HT1080 (cell line): ENCODE measurements around the gene CHD1. TPM values are rescaled to one million over a fixed set of nuclear protein-coding genes. Genes with fewer than 3 reads are reported as not detected.
"Not testable (repeated sequence)": the region's sequence is repeated elsewhere in the genome, so short reads cannot be mapped to it uniquely, and the experiment has no call there.

Source experiments
- DNase-seq: peaks from one replicate; pipeline ENCODE4 v3.0.0-alpha.2; 2015; ENCODE audit warnings: low read depth
- polyA plus RNA-seq, 2 experiments: library from polyadenylated mRNA; depleted of rRNA; stranded (reverse); fragments of >200 nt; gene quantifications; 2 replicates each; pipeline ENCODE4 v1.2.3, GENCODE V29; 2015
- total RNA-seq: library from RNA; depleted of rRNA; stranded (reverse); fragments of >200 nt; shearing (Covaris generic); gene quantifications from 2 replicates; pipeline ENCODE4 v1.2.3, GENCODE V29; 2014; rRNA removed

The CHD1 gene
- 50.1 and 54.6 TPM in 2 replicates for total RNA-seq
- 17.0 and 29.6 TPM in 2 replicates for polyA plus RNA-seq (2015; cell fraction: cytosol; rRNA removed)
- polyA plus RNA-seq (2015; cell fraction: nucleus; rRNA removed): 91.5 and 96.2 TPM in 2 replicates

DNA sequence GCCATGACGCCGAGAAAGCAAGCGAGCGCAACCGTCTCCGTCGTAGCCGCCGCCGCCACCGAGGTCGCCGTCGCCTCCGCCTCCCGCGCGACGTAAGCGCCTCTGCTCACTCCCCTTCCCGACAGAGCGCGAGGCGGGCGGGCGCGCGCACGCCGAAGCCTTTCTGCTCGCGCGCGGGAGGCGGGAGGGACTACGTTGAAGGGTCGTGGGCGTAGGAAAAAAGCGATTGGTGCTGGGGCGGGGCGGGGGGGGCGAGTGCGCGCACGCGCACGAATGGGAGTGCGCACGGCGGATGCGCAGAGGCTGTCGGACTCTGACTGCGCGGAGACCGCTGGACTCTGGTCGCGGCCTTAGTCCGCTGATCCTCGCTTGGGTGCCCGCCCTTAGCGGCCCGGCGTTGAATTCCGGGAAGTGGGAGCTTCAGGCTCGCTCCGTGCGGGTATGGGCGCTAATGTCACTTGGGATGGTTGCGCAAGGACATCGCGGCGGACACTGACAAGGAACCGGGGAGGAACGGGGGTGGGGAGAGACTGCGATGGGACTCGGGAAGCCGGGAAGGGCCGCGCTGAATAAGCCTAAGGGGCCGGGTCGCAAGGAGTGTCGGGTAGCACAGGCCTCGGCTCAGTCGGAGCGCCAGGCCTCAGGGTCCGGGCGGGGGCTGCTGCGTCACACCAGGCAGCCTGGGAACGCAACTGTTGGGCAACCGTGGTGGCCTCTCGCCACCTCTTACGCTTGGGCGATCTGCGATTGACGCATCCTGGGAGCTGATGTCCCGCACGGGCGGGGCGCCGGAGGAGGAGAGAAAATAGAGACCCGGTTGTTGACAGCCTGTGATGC, at the start of gene CHD1:
TSS of gene CHD1 (minus strand) at position 135 of the 837 bp plus-strand sequence. CDS start 2,621 bp downstream, outside the sequence.
- peak; percentile 96 for DNase-seq

DNA sequence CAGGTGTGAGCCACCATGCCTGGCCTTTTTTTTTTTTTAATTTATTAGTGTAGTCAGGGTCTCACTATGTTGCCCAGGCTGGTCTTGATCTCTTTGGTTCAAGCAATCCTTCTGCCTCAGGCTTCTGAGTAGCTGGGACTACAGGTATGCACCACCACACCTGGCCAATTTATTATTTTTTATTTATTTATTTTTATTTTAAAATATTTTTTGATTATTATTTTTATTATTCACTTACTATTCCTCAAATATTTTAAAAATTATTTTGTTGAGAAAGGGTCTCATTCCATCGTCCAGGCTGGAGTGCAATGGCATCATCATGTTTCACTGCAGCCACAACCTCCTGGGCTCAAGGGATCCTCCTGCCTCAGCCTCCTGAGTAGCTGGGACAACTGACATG, 49.7 kb upstream of the CHD1 start:
- no peak for DNase-seq

DNA sequence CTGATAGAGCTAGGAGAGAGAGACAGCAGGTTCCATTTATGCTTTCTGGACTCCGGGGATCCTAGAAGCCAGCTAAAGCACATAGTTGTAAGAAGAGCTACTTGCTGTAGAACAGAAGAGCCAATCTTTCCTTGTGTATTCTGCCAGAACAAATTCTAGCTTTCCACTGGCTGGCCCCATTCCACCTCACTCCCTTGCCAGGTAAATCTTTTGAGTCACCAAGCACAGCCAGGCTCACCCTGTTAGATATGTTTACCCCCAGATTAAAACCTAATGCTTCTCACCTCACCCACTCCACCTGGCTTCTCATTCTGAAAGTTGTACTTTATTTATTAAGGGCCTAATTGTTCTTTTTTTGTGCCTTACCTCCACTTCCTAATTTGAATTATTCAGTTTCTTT, 48.9 kb upstream of the CHD1 start:
- DNase-seq: no peak

DNA sequence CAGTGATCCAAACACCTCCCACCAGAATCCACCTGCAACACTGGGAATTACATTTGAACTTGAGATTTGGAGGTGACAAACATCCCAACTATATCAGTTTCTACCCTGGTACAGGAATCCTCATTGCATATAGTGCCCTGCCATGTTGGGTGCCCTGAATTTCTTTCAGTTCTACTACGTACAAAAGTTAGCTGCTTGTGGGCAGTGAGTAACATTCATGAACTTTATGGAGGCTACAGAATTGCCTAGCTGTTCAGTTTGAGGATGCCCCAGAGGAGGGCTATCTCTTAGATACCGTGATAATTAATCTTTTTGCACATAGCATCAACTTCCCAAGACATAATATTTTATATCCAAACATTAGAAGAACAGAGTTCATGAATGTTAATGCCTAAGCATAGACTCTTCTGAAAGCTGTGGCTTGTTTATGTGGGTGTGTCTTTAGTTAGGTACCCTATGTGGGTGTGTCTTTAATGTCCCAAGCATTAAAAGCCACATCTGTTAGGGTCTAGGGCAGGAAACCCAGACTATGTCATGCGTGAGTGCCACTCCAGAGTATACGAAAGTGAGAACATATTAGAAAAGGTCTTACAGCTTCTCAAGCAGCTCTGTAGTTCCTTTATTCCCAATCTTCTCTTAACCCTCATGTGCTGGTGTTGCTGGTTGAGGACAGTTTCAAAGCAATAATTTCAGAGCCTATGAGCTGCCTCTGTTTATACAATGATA, 47.0 kb upstream of the CHD1 start:
- DNase-seq: no peak

DNA sequence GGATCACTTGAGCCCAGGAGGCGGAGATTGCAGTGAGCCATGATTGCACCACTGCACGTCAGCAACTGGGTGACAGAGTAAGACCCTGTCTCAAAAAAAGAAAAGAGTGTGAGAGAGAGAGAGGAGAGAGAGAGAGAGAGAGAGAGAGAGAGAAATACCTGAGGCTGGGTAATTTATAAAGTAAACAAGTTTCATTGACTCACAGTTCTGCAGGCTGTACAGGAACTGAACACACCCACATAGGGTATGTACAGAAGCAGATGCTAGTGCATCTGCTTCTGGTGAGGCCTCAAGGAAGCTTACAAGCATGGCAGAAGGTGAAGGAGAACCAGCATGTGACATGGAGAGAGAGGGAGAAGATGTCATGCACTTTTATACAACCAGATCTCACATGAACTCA, 46.4 kb upstream of the CHD1 start:
- peak; percentile 17 for DNase-seq

DNA sequence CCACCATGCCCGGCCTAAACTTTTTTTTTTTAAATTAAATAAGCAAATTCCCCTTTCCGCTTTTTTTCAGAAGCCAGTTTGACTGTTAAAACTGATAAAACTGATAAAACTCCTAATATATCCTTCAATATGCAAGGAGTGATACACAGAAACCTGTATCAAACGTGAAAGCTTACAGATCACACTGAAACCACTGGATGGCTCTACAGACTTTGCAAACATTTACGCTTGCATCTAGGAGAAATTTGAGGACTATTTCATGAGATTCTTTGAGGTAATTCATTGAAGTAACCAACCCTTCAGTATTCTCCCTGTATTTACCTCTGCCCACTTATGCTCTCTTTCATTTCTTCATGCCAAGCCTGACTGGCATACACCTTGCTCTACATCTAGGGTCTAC, 40.6 kb upstream of the CHD1 start:
- DNase-seq: no peak

DNA sequence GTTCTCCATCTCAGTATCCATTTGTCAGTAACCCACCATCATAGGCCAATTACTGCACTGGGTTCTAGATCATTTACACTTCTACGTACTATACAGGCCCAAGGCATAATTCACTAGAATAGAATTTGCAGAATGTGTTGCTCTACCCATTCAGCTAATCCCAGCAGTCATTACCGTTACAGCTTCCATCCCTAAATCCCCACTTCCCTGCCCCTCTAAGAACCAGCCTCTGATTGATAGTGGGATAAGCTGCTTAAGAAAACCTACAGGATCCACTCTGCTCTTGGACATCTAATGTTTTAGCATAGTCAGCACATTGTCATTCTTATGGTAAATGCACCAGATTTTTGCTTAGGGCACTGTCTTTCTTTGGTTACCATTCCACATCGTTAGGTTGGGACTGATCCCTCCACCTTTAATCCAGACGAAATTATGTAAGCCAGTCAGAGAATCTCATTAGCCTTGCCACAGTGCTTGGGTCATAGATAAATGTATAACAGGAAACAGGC, 39.3 kb upstream of the CHD1 start:
- DNase-seq: no peak

DNA sequence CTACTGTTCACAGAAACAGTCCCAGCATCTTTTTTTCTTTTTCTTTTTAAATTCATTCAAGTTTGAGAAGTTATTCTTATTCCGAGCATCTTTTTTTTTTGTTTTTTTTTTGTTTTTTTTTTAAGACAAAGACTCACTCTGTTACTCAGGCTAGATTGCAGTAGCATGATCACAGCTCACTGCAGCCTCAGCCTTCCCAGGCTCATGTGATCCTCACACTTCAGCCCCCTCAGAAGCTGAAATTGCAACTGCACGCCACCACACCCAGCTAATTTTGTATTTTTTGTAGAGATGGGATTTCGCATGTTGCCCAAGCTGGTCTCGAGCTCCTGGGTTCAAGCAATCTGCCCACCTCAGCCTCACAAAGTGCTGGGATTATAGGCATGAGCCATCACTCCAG, 36.4 kb upstream of the CHD1 start:
- no peak for DNase-seq

DNA sequence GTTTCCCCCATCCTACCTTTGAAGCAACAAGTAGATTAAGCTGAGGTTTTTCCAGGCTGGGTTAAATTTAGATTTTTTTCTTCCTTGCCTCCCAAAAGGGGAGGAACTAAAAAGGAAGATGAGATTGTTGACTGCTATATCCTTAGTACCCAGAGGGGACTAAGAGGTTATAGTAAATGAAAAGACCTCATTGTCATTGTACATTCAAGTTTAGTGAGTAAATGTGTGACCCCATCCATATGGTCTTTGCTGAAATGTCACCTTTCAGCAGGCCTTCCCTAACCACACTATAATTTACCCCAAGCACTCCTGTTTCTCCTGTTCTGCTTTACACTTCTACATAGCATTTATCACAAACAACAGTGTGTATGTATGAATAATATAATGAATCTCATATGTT, 35.8 kb upstream of the CHD1 start:
- DNase-seq: no peak

DNA sequence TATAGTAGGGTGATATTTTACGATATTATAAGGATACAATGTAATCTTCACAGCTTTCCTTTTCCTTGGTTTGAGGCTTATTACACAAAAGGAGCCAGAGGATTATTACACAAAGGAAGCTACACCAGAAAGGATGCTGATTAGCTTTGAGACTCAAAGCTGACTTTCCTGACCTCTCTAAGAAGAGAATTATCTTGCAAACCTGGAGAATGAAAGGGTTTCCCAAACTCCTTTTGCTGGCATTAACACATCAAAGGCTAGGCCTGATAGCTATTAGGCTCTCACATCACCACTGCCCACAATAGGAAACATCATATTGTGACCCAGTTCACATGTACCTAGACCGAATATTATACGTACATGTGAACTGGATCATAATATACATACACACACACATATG, 34.2 kb upstream of the CHD1 start:
- no peak for DNase-seq

DNA sequence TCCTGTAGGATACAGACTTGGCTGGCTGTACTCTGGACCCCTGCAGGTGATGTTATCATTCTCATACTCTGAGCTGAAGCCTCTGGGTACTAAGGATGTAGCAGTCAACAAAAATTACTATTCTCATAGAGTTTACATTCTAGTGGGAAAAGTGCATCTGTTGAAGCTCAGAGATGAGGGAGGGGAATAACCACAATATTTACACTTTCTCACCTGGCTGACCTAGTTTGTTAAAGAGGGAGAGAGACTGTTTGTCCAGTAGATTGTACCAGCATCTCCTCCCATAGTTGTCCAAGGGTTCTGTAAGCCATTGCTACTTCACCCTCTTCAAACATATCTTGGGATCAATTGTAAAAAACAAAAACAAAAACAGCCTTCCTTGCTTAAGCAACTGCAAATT, 33.8 kb upstream of the CHD1 start:
- DNase-seq: no peak

DNA sequence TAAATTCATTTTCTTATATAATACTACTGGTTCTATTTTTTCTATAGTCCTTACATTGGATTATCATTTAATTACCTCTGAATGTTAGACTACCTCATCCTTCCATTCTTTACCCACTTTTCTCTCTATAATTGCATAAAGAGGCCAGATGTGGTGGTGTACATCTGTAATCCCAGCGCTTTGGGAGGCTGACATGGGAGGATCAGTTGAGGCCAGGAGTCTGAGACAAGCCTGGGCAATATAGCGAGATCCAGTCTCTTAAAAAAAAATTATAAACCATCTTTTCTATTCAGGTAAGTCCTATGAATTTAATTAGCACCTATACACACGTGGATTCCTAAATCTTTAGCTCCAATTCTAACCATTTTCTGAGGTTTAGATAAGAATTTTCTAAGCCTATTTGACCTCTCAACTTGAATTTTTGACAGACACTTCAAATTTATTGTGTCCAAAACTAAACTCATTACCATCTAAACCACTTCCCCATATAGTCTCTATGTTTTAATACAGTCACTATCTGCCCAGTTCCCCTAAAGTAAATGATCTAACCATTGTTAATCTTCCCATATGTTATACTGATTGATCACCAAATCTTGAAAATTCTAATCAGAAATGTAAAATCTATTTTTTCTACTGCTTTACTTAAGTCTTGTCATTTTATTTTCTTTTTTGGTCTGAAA, 33.0 kb upstream of the CHD1 start:
- no peak for DNase-seq

DNA sequence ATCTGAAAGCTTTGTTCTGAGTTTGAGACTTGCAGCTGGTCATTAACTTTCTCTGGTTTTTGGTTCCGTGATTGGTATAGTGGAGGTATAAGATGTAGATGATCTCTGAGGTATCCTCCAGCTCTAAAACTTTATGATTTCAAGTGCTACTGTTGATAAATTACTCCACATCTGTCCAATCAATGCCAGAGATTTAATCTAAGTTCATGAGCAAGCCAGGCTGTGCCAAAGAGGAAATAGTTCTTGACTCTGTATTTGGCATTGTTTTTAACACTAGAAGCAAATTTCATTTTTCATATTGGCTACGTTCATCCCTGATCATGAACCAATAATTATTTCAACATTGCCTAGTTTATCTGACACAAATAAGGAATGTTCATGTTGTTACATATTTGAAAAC, 28.5 kb upstream of the CHD1 start:
- no peak for DNase-seq

DNA sequence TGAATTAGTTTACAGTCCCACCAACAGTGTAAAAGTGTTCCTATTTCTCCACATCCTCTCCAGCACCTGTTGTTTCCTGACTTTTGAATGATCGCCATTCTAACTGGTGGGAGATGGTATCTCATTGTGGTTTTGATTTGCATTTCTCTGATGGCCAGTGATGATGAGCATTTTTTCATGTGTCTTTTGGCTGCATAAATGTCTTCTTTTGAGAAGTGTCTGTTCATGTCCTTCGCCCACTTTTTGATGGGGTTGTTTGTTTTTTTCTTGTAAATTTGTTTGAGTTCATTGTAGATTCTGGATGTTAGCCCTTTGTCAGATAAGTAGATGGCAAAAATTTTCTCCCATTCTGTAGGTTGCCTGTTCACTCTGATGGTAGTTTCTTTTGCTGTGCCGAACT, 27.1 kb upstream of the CHD1 start:
- not testable (repeated sequence) for DNase-seq

DNA sequence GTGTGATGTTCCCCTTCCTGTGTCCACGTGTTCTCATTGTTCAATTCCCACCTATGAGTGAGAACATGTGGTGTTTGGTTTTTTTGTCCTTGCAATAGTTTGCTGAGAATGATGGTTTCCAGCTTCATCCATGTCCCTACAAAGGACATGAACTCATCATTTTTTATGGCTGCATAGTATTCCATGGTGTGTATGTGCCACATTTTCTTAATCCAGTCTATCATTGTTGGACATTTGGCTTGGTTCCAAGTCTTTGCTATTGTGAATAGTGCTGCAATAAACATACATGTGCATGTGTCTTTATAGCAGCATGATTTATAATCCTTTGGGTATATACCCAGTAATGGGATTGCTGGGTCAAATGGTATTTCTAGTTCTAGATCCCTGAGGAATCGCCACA, 26.7 kb upstream of the CHD1 start:
- DNase-seq: not testable (repeated sequence)

DNA sequence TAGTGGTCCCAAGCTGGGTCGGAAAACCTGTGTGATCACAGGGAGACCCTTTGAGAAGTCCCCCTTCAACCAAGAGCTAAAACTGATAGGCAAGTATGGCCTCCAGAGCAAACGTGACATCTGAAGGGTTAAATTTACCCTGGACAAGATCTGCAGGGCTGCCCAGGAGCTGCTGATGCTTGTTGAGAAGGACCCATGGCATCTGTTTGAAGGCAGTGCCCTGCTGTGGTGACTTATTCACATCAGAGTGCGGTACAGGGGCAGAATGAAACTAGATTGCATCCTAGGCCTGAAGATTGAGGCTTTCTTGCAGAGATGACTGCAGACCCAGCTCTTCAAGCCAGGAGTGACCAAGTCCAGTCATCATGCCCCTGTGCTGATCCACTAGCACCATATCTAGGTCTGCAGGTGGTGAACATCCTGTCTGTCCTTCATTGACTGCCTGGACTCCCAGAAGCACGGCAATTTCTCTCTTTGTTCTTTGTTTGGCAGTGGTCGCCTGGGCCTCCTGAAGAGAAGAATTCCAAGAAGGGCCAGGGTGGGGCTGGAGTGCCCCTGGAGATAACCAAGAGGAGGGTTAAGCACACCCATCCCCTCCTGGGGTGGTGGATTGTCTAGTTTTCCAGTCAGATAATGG, 25.7 kb upstream of the CHD1 start:
- DNase-seq: no peak

DNA sequence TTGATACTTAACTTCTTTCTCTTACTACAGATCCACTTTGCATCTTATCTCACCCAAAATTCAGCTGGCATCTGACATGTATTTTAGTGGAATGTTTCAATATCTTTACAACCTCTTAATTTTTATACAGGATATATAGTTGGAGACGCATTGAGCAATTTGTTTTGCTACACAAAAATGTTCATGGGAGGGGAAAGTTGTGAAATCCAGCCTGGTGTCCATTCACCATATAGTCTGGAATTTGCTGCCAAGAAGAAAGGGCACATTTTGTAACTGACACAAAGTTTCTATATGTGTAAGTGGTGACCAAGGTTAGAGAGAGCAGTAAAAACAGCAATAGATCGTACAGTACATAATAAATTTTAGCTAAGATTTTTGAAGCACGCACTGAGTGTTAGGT, 14.0 kb upstream of the CHD1 start:
- DNase-seq: no peak

DNA sequence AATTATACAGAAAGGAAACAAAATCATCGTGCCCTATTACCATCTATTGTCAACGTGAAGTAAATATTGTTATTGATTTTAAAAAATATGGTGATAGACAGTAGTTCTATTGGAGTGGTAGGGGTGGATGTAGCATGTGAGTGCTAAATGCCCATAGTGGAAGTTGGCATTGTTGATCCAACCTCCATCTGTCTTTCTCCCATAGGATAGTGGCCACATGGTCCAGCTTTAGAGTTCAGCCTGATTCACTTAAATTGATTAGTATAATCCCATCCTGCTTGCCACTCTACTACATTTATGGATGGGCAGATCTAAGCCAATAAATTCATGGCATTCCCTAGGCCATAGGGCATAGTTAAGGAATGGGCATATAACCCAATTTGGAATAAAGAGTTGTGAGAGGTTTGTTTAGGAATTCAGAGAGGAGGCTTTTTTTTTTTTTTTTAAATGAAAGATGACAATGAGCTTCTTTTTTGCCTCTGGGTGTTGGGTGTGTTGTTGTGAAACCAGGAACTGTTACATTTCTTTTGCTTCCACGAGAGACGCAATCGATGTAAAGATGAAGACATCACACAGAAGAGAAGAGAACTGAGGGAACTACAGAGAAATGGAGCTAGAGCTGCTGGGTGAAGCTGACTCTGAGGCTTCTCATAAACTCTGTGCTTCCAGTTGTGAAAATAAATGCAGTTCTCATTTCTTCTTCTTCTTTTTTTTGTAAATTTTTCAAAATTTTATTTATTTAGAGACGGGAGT, 12.5 kb upstream of the CHD1 start:
- DNase-seq: no peak

DNA sequence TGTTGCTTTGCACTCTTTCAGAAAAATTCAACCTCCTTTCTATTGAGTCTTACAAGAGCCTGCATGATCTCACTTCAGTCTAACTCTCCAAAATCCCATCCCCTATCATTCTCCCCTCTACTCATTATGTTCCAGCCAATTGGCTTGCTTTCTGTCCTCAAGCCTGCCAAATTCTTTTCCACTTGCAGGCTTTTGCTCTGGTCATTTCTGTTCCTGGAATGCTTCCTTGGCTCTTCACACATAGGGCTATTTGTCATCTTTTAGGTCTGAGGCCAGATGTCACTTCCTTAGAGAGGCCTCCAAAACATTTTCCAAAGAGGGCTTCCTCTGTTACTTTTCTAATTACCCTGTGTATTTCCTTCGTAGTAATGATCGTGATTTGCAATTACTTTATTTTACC, 11.8 kb upstream of the CHD1 start:
- DNase-seq: peak; percentile 9

DNA sequence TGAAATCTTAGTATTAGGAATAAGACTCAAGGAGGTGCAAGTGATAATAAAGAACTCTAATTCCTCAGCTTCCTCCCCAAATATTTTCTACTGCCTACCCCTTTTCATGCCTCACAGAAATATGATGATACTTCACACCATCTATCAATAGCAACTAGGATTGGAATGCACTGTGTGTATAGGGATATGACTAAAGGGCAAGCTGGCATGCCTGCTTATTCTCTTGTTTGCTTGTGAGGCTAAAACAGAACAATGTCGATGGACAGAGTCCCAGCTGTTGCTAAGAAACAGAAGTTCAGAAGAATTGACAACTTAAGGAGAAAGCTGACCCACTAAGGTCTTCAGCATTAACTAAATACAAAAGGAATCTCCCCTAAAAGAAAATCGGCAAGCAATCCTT, 9.7 kb upstream of the CHD1 start:
- DNase-seq: peak; percentile 34
